NT2/D1 (cell line): ENCODE results near the gene COL23A1.

Experiments used
- SUZ12 ChIP-seq: IDR thresholded peaks from 2 replicates; pipeline ENCODE4 v1.6.1; 2011; ENCODE audit not compliant: insufficient read length, insufficient read depth; ENCODE audit errors: extremely low read depth
- YY1 ChIP-seq: IDR thresholded peaks from 2 replicates; pipeline ENCODE4 v1.6.1; 2011; ENCODE audit not compliant: insufficient read length, insufficient read depth
- ZNF274 ChIP-seq: IDR thresholded peaks from 2 replicates; pipeline ENCODE4 v1.6.1; 2011; ENCODE audit warnings: mild to moderate bottlenecking, low read depth, low read length

DNA sequence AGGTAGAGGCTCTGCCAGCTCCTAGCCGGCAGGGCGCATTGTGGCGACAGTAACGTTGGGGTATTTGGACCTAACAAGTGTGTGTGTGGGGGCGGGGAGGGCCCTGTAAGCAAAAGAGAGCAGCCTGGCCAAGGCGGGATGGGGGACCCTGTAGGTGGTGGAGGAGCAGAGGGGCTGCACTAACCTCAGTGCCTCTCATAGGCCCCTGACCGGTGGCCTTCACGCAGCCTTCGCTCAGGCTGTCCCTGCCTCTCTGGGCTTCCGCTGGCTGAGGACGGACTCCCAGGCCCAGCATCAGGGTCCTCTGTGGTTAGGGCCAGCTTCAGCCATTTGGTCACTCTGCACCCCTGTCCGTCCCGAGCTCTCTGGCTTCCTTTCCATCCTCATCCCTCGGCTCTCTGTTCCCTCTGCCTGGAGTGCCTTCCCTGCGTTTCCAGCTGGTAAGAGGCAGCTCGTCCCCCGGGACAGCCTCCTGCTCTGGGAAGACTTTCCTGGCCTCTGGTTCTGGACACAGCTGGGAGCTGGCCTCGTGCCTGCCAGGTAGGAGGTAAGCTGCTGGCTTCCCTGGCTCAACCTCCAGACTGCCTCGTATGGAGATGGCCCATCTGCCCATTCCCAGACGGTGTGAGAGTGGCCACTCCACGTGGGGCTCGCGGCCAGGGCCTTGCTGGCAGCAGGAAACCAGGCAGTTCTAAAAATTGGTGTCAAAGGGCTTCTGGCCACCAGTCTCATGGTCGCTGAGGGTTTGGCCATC is 318.3 kb downstream of the COL23A1 start:
- TF ChIP-seq YY1 (no peak), SUZ12 (no peak), ZNF274 (no peak)
